CD4-positive, alpha-beta T cell treated with Interleukin-17A for 1 hour (primary cell): ENCODE results near the gene INCA1.

Source experiments
- DNase-seq: peaks from one replicate; pipeline ENCODE4 v3.0.0-alpha.2; 2020

Gene INCA1

GRCh38 chr17:5003214-5003867 lies 6.0 kb upstream of the INCA1 start:
- DNase-seq, result no peak

GRCh38 chr17:5002121-5002788 lies 4.9 kb upstream of the INCA1 start:
- no peak for DNase-seq

- no peak for DNase-seq
Observed at GRCh38 chr17:5000237-5000639, 2.9 kb upstream of the INCA1 start.

- DNase-seq, result no peak
Observed at GRCh38 chr17:4999430-5000093, 2.2 kb upstream of the INCA1 start.

GRCh38 chr17:4998732-4999429 lies 1.6 kb upstream of the INCA1 start:
- no peak for DNase-seq

- no peak for DNase-seq
Observed at GRCh38 chr17:4998027-4998731, 857 bp upstream of the INCA1 start.

GRCh38 chr17:4994081-4994595 lies 3.2 kb downstream of the INCA1 start:
- DNase-seq, result no peak

- no peak for DNase-seq
Observed at GRCh38 chr17:4987767-4988567, 9.4 kb downstream of the INCA1 start.

GRCh38 chr17:4986951-4987766 lies 10.2 kb downstream of the INCA1 start, which contains the start of gene CAMTA2:
Gene CAMTA2, minus strand, starts transcription at chr17:4987675. Its CDS starts 1,453 bp downstream, at chr17:4986222.
- DNase-seq, result peak; percentile 88

- no peak for DNase-seq
Observed at GRCh38 chr17:4986403-4986802, 10.9 kb downstream of the INCA1 start.

- DNase-seq, result no peak
Observed at GRCh38 chr17:4982305-4982704, 15.0 kb downstream of the INCA1 start.

- DNase-seq, result peak; percentile 82
Observed at GRCh38 chr17:4980644-4981216, 16.6 kb downstream of the INCA1 start.

- no peak for DNase-seq
Observed at GRCh38 chr17:4978726-4979125, 18.6 kb downstream of the INCA1 start.

GRCh38 chr17:4974115-4974670 lies 23.1 kb downstream of the INCA1 start:
- DNase-seq, result no peak

GRCh38 chr17:4973256-4974114 lies 23.8 kb downstream of the INCA1 start:
- DNase-seq, result no peak

- no peak for DNase-seq
Observed at GRCh38 chr17:4972752-4973151, 24.6 kb downstream of the INCA1 start.

GRCh38 chr17:4972322-4972721 lies 25.0 kb downstream of the INCA1 start:
- DNase-seq, result no peak

GRCh38 chr17:4971826-4972225 lies 25.5 kb downstream of the INCA1 start:
- DNase-seq, result no peak

- no peak for DNase-seq
Observed at GRCh38 chr17:4970273-4970672, 27.0 kb downstream of the INCA1 start.
